ENCODE data around the gene C2orf66. TPM values are rescaled to one million over a fixed set of nuclear protein-coding genes. Genes with fewer than 3 reads are reported as not detected.

C2orf66 gene
- total and polyA plus RNA-seq, 2 donors (not counting 3 experiments of a cell fraction or from before 2014, with no cell fraction given), result 0.27 to 0.54 TPM

- no peak overlapping the region for H3K4me3 ChIP-seq (replicated peaks in 1 of 3; ENCODE audit: insufficient read depth in 1 of 3, low read depth in 1 of 3, low read length in 3 of 3)
- no peak overlapping the region for H2AFZ ChIP-seq (ENCODE audit: low read depth, low read length)
- H3K4me2 ChIP-seq (ENCODE audit: insufficient read depth, low read length), result no peak overlapping the region
- ChIA-PET POLR2A (no interaction called here), CTCF (interaction anchor here (0.7 kb wide), 2 partner anchors 57 to 147 kb away, joined by 3 read pairs; no protein-coding TSS in a partner anchor)
- dilution Hi-C loops (cut with MboI; ENCODE audit: extremely low pct_ligation_motif_present, low sequenced_read_pairs) (no loop called here), intact Hi-C loops (cut with micrococcal nuclease) (no loop called here)
- FAIRE-seq (no peak), DNase-seq (ENCODE audit: low read depth, low spot score) (no peak)
- H4K20me1 ChIP-seq (replicated peaks; ENCODE audit: control insufficient read depth, extremely low read depth, insufficient read depth, low read length), result no peaks in the 10 kb centered on the region
- TF ChIP-seq FOS (IDR thresholded peaks at IDR 0.05; ENCODE audit: borderline replicate concordance, insufficient read depth, low read length) (no peak), EZH2 (IDR thresholded peaks at IDR 0.05; ENCODE audit: borderline replicate concordance, low read depth, low read length, severe bottlenecking) (no peak), CTCF (IDR thresholded peaks at IDR 0.05; ENCODE audit: extremely low read depth in 1 of 2, insufficient read depth in 1 of 2, low read depth in 1 of 2, low read length in 2 of 2) (no peak), POLR2A (IDR thresholded peaks at IDR 0.05; ENCODE audit: low read depth, low read length) (no peak), POLR2AphosphoS5 (IDR thresholded peaks at IDR 0.05; ENCODE audit: insufficient read depth, low read depth, low read length) (no peak), MAX (IDR thresholded peaks at IDR 0.05; ENCODE audit: insufficient read depth, insufficient read length) (no peak), GATA2 (IDR thresholded peaks at IDR 0.05; ENCODE audit: insufficient read depth, insufficient read length, low read depth, low read length) (no peak), MYC (IDR thresholded peaks at IDR 0.05; ENCODE audit: low read depth, low read length) (no peak), JUN (IDR thresholded peaks at IDR 0.05; ENCODE audit: borderline replicate concordance, insufficient read depth, insufficient read length, low read depth) (no peak)
- H3K27me3 ChIP-seq (ENCODE audit: control insufficient read depth in 2 of 2, insufficient read depth in 2 of 2, low read length in 2 of 2), result no peaks in the 10 kb centered on the region
- peaks cover 0 to 9% of the 10 kb centered on the region in 2 experiments for H3K36me3 ChIP-seq (ENCODE audit: control insufficient read depth in 2 of 2, extremely low read depth in 1 of 2, insufficient read depth in 2 of 2, low read length in 2 of 2)
- no peaks in the 10 kb centered on the region for H3K79me2 ChIP-seq (ENCODE audit: control insufficient read depth, insufficient read depth, low read length)
- H3K27ac ChIP-seq (ENCODE audit: insufficient read depth, low read depth, low read length), result no peak overlapping the region
- peaks cover 5% of the 10 kb centered on the region for H3K4me1 ChIP-seq (ENCODE audit: control insufficient read depth, extremely low read depth, insufficient read depth, low read length)
- no peaks in the 10 kb centered on the region for H3K9me1 ChIP-seq (replicated peaks; ENCODE audit: control insufficient read depth, extremely low read depth, insufficient read depth, low read length)
- H3K9ac ChIP-seq (replicated peaks; ENCODE audit: extremely low read depth, insufficient read depth, low read length), result no peak overlapping the region
- BruUV-seq (replicated peaks), result no TSS peak
- no peaks in the 10 kb centered on the region for H3K9me3 ChIP-seq (replicated peaks; ENCODE audit: control insufficient read depth, insufficient read depth, low read length)
These were observed 36.2 kb upstream of the C2orf66 start for GRCh38 chr2:196845371-196845770.

Data from endothelial cell of umbilical vein (primary cell).